K562 (cell line): ENCODE data around the gene DNAJC8. TPM values are rescaled to one million over a fixed set of nuclear protein-coding genes. Genes with fewer than 3 reads are reported as not detected.

Source experiments
- ARID1B ChIP-seq: fragments of 450-650 bp; IDR thresholded peaks from 2 replicates; pipeline ENCODE4 v1.6.1; 2016; ENCODE audit warnings: antibody characterized with exemption, mild to moderate bottlenecking, inconsistent platforms
- EGR1 ChIP-seq: fragments of 450-650 bp; conservative IDR thresholded peaks from 2 replicates; pipeline ENCODE4 v1.6.1; 2017; ENCODE audit warnings: mild to moderate bottlenecking
- EP300 ChIP-seq: IDR thresholded peaks from 2 replicates; pipeline ENCODE4 v1.6.1; 2012; ENCODE audit warnings: low read length, improper control_type of control experiment
- ETS2 ChIP-seq: IDR thresholded peaks from 2 replicates; pipeline ENCODE4 v1.6.1; 2016; ENCODE audit warnings: borderline replicate concordance, missing genetic modification characterization, mild to moderate bottlenecking, moderate library complexity, missing compliant biosample characterization; ENCODE audit not compliant: poor library complexity, severe bottlenecking
- ETV1 ChIP-seq: fragments of 450-650 bp; conservative IDR thresholded peaks from 2 replicates; pipeline ENCODE4 v1.6.1; 2016; ENCODE audit warnings: missing genetic modification characterization, control low read depth, low read depth, missing compliant biosample characterization
- FUS ChIP-seq: fragments of 200-400 bp; formaldehyde crosslinking; optimal IDR thresholded peaks from 2 replicates; pipeline ENCODE3; 2017; ENCODE audit warnings: low read depth, low read length
- GATA2 ChIP-seq: sonication (generic); formaldehyde crosslinking; IDR thresholded peaks from 2 replicates; pipeline ENCODE4 v1.4.0; 2020; ENCODE audit warnings: mild to moderate bottlenecking, missing genetic modification reagents
- NFIC ChIP-seq: fragments of 450-650 bp; IDR thresholded peaks from 2 replicates; pipeline ENCODE4 v1.6.1; 2017; ENCODE audit warnings: mild to moderate bottlenecking, inconsistent platforms
- RB1 ChIP-seq: fragments of 450-650 bp; IDR thresholded peaks from 2 replicates; pipeline ENCODE4 v1.6.1; 2017; ENCODE audit warnings: low read depth, mild to moderate bottlenecking
- SAP30 ChIP-seq: fragments of 200-600 bp; sonication (generic); IDR thresholded peaks from 2 replicates; pipeline ENCODE4 v1.6.1; 2012; ENCODE audit warnings: borderline replicate concordance, low read depth, mild to moderate bottlenecking, moderate library complexity, low read length, control low read depth, inconsistent platforms; ENCODE audit not compliant: insufficient read depth, poor library complexity, severe bottlenecking
- SOX6 ChIP-seq: fragments of 450-650 bp; IDR thresholded peaks from 2 replicates; pipeline ENCODE4 v1.6.1; 2014; ENCODE audit warnings: mild to moderate bottlenecking
- STAG1 ChIP-seq: sonication (generic); formaldehyde crosslinking; IDR thresholded peaks from 2 replicates; pipeline ENCODE4 v1.5.0; 2020; ENCODE audit warnings: missing genetic modification reagents, borderline replicate concordance
- SUPT5H ChIP-seq: fragments of 450-650 bp; IDR thresholded peaks from 2 replicates; pipeline ENCODE4 v1.6.1; 2016
- TCF15 ChIP-seq: fragments of 250-450 bp; sonication (Bioruptor Pico); IDR thresholded peaks from 2 replicates; pipeline ENCODE4 v1.8.0; 2022; ENCODE audit warnings: moderate library complexity, mild to moderate bottlenecking, inconsistent platforms
- YY1 ChIP-seq, 3 experiments: IDR thresholded peaks; 2 replicates each; pipeline ENCODE4 v1.6.1; 2011; ENCODE audit warnings: low read length in 2 of 3, mild to moderate bottlenecking in 2 of 3, moderate library complexity in 2 of 3, borderline replicate concordance in 1 of 3, control low read depth in 1 of 3, low read depth in 1 of 3; ENCODE audit not compliant: insufficient read depth in 3 of 3, insufficient replicate concordance in 2 of 3, control insufficient read depth in 1 of 3, insufficient read length in 1 of 3; ENCODE audit errors: extremely low read depth in 1 of 3
- ZNF408 ChIP-seq: fragments of 250-450 bp; sonication (Bioruptor Pico); IDR thresholded peaks from 2 replicates; pipeline ENCODE4 v1.4.0; 2020; ENCODE audit warnings: low read depth, mild to moderate bottlenecking, moderate library complexity
- ZNF695 ChIP-seq: fragments of 450-650 bp; formaldehyde crosslinking; IDR thresholded peaks from 2 replicates; pipeline ENCODE4 v1.4.0; 2020; ENCODE audit warnings: mild to moderate bottlenecking, moderate library complexity
- polyA plus RNA-seq, 8 experiments: library from polyadenylated mRNA; depleted of rRNA in 4 of 8; stranded (reverse) in 5 of 8; unstranded in 3 of 8; fragments of >200 nt; fragmentation: Nextera tagmentation in 2 of 8; fragmentation: Illumina TruSeq in 1 of 8; extraction: Ambion mirVana in 2 of 8; extraction: Trizol in 1 of 8; gene quantifications; 2 replicates each; pipeline versions ENCODE4 v1.2.1 to v1.2.3, GENCODE V29; 2011 to 2014; ENCODE audit warnings: inconsistent platforms in 1 of 8, missing spikeins in 1 of 8
- total RNA-seq, 7 experiments: library from RNA; depleted of rRNA in 6 of 7; stranded (reverse); fragments of >200 nt in 6 of 7; fragmentation: Illumina TruSeq in 2 of 7; extraction: Trizol in 2 of 7; gene quantifications; 2 replicates each; pipeline versions ENCODE4 v1.2.1 to v1.2.3, GENCODE V29; 2011 to 2021; ENCODE audit warnings: low replicate concordance in 1 of 7
- TF ChIP-seq, protein P1 (sequence below): fragments of 250-450 bp; sonication (Bioruptor Pico); IDR thresholded peaks from 2 replicates; pipeline ENCODE4 v1.8.0; 2021; ENCODE audit warnings: borderline replicate concordance, mild to moderate bottlenecking, moderate library complexity; ENCODE audit not compliant: poor library complexity, severe bottlenecking
- TF ChIP-seq, protein P2 (sequence below): sonication (generic); formaldehyde crosslinking; IDR thresholded peaks from 2 replicates; pipeline ENCODE4 v1.8.0; 2023; ENCODE audit warnings: mild to moderate bottlenecking, missing genetic modification reagents

DNAJC8 gene
- total and polyA plus RNA-seq, 9 of the 15 experiments (the other 6 are each of a cell fraction or from before 2014, with no cell fraction given), result 143 to 508 (median 209) TPM

- TF ChIP-seq TCF15 (no peak), RB1 (peak; percentile 56; the same call in 1 of the 2 replicates), ZNF408 (CRISPR knock-in tag) (no peak), SOX6 (peak; percentile 43; the same call in 1 of the 2 replicates), ETS2 (tag) (no peak), EGR1 (peak; percentile 29; the same call in 1 of the 2 replicates), SUPT5H (no peak; the same call in 1 of the 2 replicates), ARID1B (peak; percentile 89), SAP30 (peak; percentile 44), ETV1 (no peak), GATA2 (CRISPR knock-in tag) (peak; percentile 91), STAG1 (CRISPR knock-in tag) (no peak), FUS (no peak), ZNF695 (CRISPR knock-in tag) (0 out of 2 replicates have a peak, but pooled peaks have one; percentile 15), NFIC (peak; percentile 65), EP300 (peak; percentile 70; the same call in 1 of the 2 replicates), YY1 (IDR thresholded peaks at IDR 0.05; ENCODE audit: borderline replicate concordance in 1 of 3, control insufficient read depth in 1 of 3, extremely low read depth in 1 of 3, insufficient read depth in 3 of 3, insufficient read length in 1 of 3, insufficient replicate concordance in 2 of 3, low read depth in 1 of 3, low read length in 2 of 3) (peak in 1 of 3 experiments; percentile 37)
- TF ChIP-seq, protein P1, sequence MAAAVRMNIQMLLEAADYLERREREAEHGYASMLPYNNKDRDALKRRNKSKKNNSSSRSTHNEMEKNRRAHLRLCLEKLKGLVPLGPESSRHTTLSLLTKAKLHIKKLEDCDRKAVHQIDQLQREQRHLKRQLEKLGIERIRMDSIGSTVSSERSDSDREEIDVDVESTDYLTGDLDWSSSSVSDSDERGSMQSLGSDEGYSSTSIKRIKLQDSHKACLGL (CRISPR knock-in tag), result no peak
- TF ChIP-seq, protein P2, sequence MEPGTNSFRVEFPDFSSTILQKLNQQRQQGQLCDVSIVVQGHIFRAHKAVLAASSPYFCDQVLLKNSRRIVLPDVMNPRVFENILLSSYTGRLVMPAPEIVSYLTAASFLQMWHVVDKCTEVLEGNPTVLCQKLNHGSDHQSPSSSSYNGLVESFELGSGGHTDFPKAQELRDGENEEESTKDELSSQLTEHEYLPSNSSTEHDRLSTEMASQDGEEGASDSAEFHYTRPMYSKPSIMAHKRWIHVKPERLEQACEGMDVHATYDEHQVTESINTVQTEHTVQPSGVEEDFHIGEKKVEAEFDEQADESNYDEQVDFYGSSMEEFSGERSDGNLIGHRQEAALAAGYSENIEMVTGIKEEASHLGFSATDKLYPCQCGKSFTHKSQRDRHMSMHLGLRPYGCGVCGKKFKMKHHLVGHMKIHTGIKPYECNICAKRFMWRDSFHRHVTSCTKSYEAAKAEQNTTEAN (CRISPR knock-in tag), result 0 out of 2 replicates have a peak, but pooled peaks have one; percentile 59
These were observed 4.0 kb upstream of the DNAJC8 start (continued) for GRCh38 chr1:28236656-28237322.
